Smooth muscle cell (in vitro differentiated cells): ENCODE measurements around the gene NSUN2. TPM values are rescaled to one million over a fixed set of nuclear protein-coding genes. Genes with fewer than 3 reads are reported as not detected.

ENCODE experiments used
- DNase-seq: peaks from one replicate; lab custom pipeline; 2025; ENCODE audit not compliant: unreplicated experiment; lab: John Stamatoyannopoulos, UW
- H2AFZ ChIP-seq: fragments of 200-600 bp; sonication (generic); 2 replicates; pipeline ENCODE4 v1.6.0; 2016; ENCODE audit warnings: antibody characterized with exemption, low read depth, mild to moderate bottlenecking
- H3F3A ChIP-seq: fragments of 200-600 bp; sonication (generic); 2 replicates; pipeline ENCODE4 v1.6.0; 2017; ENCODE audit warnings: antibody characterized with exemption, low read depth
- H3K27ac ChIP-seq: fragments of 200-600 bp; sonication (generic); 2 replicates; pipeline ENCODE4 v1.5.1; 2016; ENCODE audit warnings: low read depth, mild to moderate bottlenecking
- H3K27me3 ChIP-seq: fragments of 200-600 bp; sonication (generic); 2 replicates; pipeline ENCODE4 v1.6.1; 2016; ENCODE audit warnings: low read depth, mild to moderate bottlenecking
- H3K36me3 ChIP-seq: fragments of 200-600 bp; sonication (generic); 2 replicates; pipeline ENCODE4 v1.5.1; 2016; ENCODE audit warnings: low read depth
- H3K4me1 ChIP-seq: fragments of 200-600 bp; sonication (generic); 2 replicates; pipeline ENCODE4 v1.5.1; 2016; ENCODE audit warnings: low read depth
- H3K4me2 ChIP-seq: fragments of 200-600 bp; sonication (generic); 2 replicates; pipeline ENCODE4 v1.6.0; 2016; ENCODE audit warnings: mild to moderate bottlenecking
- H3K4me3 ChIP-seq: fragments of 200-600 bp; sonication (generic); 2 replicates; pipeline ENCODE4 v1.5.1; 2016; ENCODE audit warnings: mild to moderate bottlenecking
- H3K79me2 ChIP-seq: fragments of 200-600 bp; sonication (generic); 2 replicates; pipeline ENCODE4 v1.6.0; 2016; ENCODE audit warnings: low read depth, mild to moderate bottlenecking
- H3K9ac ChIP-seq: fragments of 200-600 bp; sonication (generic); 2 replicates; pipeline ENCODE4 v1.6.0; 2016; ENCODE audit warnings: low read depth
- H3K9me3 ChIP-seq: fragments of 200-600 bp; sonication (generic); replicated peaks from 2 replicates; pipeline ENCODE4 v1.5.1; 2016; ENCODE audit warnings: low read depth
- H4K20me1 ChIP-seq: fragments of 200-600 bp; sonication (generic); 2 replicates; pipeline ENCODE4 v1.6.0; 2016; ENCODE audit warnings: low read depth
- WGBS: methylation state at CpG from one replicate; pipeline ENCODE4 v1.1.7; 2016; ENCODE audit warnings: low lambda C conversion rate; 5-methylcytosine and 5-hydroxymethylcytosine counted together
- polyA plus RNA-seq: library from polyadenylated mRNA; unstranded; fragments of >200 nt; fragmentation: Nextera tagmentation; extraction: Ambion mirVana; gene quantifications from 2 replicates; pipeline ENCODE4 v1.2.1, GENCODE V29; 2016
- total RNA-seq: library from RNA; depleted of rRNA; stranded (reverse); fragments of >200 nt; gene quantifications from 2 replicates; pipeline ENCODE4 v1.2.3, GENCODE V29; 2014
- TF ChIP-seq, protein P1 (sequence below): fragments of 200-600 bp; sonication (generic); IDR thresholded peaks from 2 replicates; pipeline ENCODE4 v1.5.1; 2017; ENCODE audit warnings: borderline replicate concordance, mild to moderate bottlenecking, antibody characterized with exemption; ENCODE audit not compliant: insufficient read depth, poor library complexity, severe bottlenecking

Gene NSUN2
- total and polyA plus RNA-seq, 2 experiments from 2014 or later: 29.3 to 34.4 TPM

DNA sequence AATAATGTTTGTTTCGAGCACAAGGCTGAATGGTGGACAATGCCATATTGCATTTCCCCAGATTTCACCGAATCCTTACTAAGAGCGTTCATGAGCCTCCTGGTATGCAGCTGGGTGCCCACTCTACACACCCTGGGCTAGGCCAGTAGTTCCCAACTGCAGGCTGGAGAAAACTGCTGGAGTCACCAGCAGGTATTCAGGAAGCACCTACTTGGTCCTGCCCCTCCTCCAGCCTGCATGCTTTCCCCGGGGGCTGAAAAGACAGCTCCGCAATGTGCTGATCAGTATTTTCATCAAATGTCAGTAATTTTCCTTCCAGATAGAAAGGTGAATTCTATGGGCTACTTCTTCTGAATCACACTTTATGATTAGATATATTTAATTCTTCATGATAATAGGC, 34.8 kb upstream of the NSUN2 start:
- DNase-seq: no peak
- Histone ChIP-seq H2AFZ (no peak overlapping the region), H3K4me3 (no peak overlapping the region), H3K9ac (no peak overlapping the region), H3K4me1 (no peaks in the 10 kb centered on the region), H3K79me2 (no peaks in the 10 kb centered on the region), H3K27ac (no peak overlapping the region), H3K4me2 (no peak overlapping the region), H3K36me3 (no peaks in the 10 kb centered on the region), H4K20me1 (no peaks in the 10 kb centered on the region), H3K9me3 (no peaks in the 10 kb centered on the region), H3K27me3 (no peaks in the 10 kb centered on the region), H3F3A (no peaks in the 10 kb centered on the region)
- TF ChIP-seq, protein P1, sequence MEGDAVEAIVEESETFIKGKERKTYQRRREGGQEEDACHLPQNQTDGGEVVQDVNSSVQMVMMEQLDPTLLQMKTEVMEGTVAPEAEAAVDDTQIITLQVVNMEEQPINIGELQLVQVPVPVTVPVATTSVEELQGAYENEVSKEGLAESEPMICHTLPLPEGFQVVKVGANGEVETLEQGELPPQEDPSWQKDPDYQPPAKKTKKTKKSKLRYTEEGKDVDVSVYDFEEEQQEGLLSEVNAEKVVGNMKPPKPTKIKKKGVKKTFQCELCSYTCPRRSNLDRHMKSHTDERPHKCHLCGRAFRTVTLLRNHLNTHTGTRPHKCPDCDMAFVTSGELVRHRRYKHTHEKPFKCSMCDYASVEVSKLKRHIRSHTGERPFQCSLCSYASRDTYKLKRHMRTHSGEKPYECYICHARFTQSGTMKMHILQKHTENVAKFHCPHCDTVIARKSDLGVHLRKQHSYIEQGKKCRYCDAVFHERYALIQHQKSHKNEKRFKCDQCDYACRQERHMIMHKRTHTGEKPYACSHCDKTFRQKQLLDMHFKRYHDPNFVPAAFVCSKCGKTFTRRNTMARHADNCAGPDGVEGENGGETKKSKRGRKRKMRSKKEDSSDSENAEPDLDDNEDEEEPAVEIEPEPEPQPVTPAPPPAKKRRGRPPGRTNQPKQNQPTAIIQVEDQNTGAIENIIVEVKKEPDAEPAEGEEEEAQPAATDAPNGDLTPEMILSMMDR: no peak
- 94% methylated on average over 5 of the region's 5 CpGs for WGBS

DNA sequence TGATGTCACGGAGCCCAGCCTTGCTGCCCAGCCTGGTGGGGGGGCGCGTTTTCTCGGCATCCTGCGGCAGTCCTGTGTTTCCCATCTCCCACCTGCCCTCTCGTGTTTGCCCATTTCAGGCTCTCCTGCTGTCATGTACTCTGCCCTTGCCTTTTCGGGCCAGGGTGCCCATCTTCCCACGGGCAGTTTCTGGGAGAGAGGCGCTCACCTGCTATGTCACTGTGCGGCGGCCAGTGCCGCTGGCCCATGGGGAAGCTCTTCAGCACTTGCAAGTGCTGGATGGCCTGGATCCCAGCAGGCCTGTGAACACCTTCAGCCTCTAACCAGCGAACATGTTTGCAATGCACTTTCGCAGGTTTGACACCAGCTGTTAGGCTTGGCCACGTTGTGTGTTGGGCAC, 33.9 kb upstream of the NSUN2 start:
- no peak overlapping the region for H3K9ac ChIP-seq
- no peaks in the 10 kb centered on the region for H3K9me3 ChIP-seq
- no peak for DNase-seq
- no peak overlapping the region for H2AFZ ChIP-seq
- H3K79me2 ChIP-seq: no peaks in the 10 kb centered on the region
- H3K27me3 ChIP-seq: no peaks in the 10 kb centered on the region
- 94% methylated on average over 15 of the region's 15 CpGs for WGBS
- no peaks in the 10 kb centered on the region for H3K4me1 ChIP-seq
- H3K27ac ChIP-seq: no peak overlapping the region
- TF ChIP-seq, protein P1: no peak
- no peaks in the 10 kb centered on the region for H3K36me3 ChIP-seq
- no peak overlapping the region for H3K4me3 ChIP-seq
- H4K20me1 ChIP-seq: no peaks in the 10 kb centered on the region
- H3F3A ChIP-seq: no peaks in the 10 kb centered on the region
- no peak overlapping the region for H3K4me2 ChIP-seq

DNA sequence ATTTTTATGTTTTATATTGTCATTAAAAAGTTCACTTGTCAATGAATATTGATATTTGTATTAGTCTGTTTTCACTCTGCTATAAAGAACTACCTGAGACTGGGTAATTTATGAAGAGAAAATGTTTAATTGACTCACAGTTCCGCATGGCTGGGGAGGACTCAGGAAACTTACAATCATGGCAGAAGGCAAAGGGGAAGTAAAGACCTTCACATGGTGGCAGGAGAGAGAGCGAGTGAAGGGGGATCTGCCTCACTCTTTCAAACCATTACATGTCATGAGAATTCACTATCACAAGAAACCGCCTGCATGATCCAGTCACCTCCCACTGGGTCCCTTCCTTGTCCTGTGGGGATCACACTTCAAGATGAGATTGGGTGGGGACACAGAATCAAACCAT, 27.8 kb upstream of the NSUN2 start:
- Histone ChIP-seq H3K27ac (no peak overlapping the region), H3F3A (no peaks in the 10 kb centered on the region), H3K4me1 (no peaks in the 10 kb centered on the region), H3K36me3 (peaks cover 15% of the 10 kb centered on the region), H3K27me3 (no peaks in the 10 kb centered on the region), H3K4me2 (no peak overlapping the region), H3K9ac (no peak overlapping the region), H4K20me1 (no peaks in the 10 kb centered on the region), H3K79me2 (no peaks in the 10 kb centered on the region), H3K4me3 (no peak overlapping the region), H3K9me3 (peaks cover 13% of the 10 kb centered on the region), H2AFZ (no peak overlapping the region)
- TF ChIP-seq, protein P1: no peak
- 100% methylated on average over 3 of the region's 3 CpGs for WGBS
- no peak for DNase-seq

DNA sequence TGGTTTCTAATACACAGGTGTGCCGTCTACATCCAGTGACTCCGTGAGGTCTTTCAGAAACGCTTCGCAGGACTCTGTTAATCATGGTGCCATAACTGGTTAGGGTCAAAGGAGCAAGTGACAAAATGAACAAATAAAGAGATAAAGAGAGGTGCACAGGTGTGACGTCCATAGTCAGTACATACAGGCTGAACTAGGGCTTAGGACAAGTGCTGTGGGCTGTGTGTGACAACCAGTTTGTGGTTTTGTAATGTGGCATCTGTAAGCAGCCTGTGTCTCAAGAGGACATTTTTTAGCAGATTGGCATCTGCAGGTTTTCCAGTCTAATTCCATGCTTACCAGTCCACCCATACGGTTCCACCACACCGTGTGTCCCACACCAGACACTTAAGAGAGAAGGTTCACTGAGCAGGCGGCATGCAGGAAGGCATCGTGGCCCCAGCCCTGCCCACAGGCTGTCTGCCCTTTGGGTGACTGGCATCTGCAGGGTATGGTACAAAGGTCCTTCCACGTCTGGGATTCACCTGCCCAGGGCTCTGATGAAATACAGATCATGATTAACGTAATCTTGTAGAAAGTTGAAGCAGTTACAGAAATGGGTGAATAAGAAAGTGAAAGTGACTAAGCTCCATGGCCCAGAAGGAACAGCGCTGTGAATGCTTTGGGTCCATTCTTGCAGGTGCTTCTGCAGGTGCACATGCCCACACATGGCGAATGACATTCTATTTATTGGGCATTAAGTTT, 27.3 kb upstream of the NSUN2 start:
- H3K36me3 ChIP-seq: peaks cover 21% of the 10 kb centered on the region
- H3K9me3 ChIP-seq: peaks cover 13% of the 10 kb centered on the region
- H3K27ac ChIP-seq: no peak overlapping the region
- H3K4me1 ChIP-seq: no peaks in the 10 kb centered on the region
- H3K79me2 ChIP-seq: no peaks in the 10 kb centered on the region
- H3F3A ChIP-seq: no peaks in the 10 kb centered on the region
- H3K4me2 ChIP-seq: no peak overlapping the region
- H4K20me1 ChIP-seq: no peaks in the 10 kb centered on the region
- DNase-seq: no peak
- WGBS: 98% methylated on average over 13 of the region's 13 CpGs
- no peaks in the 10 kb centered on the region for H3K27me3 ChIP-seq
- H3K9ac ChIP-seq: no peak overlapping the region
- no peak overlapping the region for H3K4me3 ChIP-seq
- H2AFZ ChIP-seq: no peak overlapping the region
- TF ChIP-seq, protein P1: no peak
